Adrenal gland (tissue), 12 donors: Measurements from ENCODE around the gene GRHL3. TPM values are rescaled to one million over a fixed set of nuclear protein-coding genes. Genes with fewer than 3 reads are reported as not detected.

ENCODE experiments used
- DNase-seq, 7 donors: peaks; one replicate each; pipeline ENCODE4 v3.0.0-alpha.2; 2019 to 2020
- H3K27ac ChIP-seq, 5 donors: fragments of 200-600 bp; sonication (generic) in 4 of 5; 1 replicate in 3 of 5; 2 replicates in 2 of 5; pipeline versions ENCODE4 v1.5.1 to v1.8.0; 2016 to 2020; ENCODE audit warnings: mild to moderate bottlenecking in 1 of 5
- H3K27me3 ChIP-seq: fragments of 200-600 bp; 2 replicates; pipeline ENCODE4 v1.8.0; 2021
- H3K36me3 ChIP-seq, 2 donors: fragments of 200-600 bp; replicated peaks in 1 of 2; 1 replicate in 1 of 2; 2 replicates in 1 of 2; pipeline versions ENCODE4 v1.5.1 to v1.8.0; 2018 to 2022
- H3K4me1 ChIP-seq, 2 donors: fragments of 200-600 bp; replicated peaks in 1 of 2; 1 replicate in 1 of 2; 2 replicates in 1 of 2; pipeline versions ENCODE4 v1.5.1 to v1.8.0; 2018 to 2021
- H3K4me3 ChIP-seq, 4 donors: fragments of 200-600 bp; sonication (generic) in 3 of 4; one replicate each; pipeline ENCODE4 v1.5.1; 2016 to 2018
- H3K9me3 ChIP-seq, 3 donors: fragments of 200-600 bp; sonication (generic) in 1 of 3; replicated peaks in 1 of 3; 1 replicate in 2 of 3; 2 replicates in 1 of 3; pipeline versions ENCODE4 v1.5.1 to v1.8.0; 2016 to 2021
- POLR2A ChIP-seq, 2 donors: fragments of 450-650 bp; IDR thresholded peaks; one replicate each; pipeline ENCODE4 v1.6.1; 2017; ENCODE audit warnings: antibody characterized with exemption in 2 of 2, mild to moderate bottlenecking in 2 of 2, moderate library complexity in 1 of 2
- WGBS, 4 donors: extraction: QIAGEN DNeasy Blood & Tissue Kit in 2 of 4; methylation state at CpG; one replicate each; pipeline versions ENCODE4 v1.1.5 to v1.1.7; 2013 to 2017; 5-methylcytosine and 5-hydroxymethylcytosine counted together
- intact Hi-C, 2 donors: fragments of 100-400 bp; cut with DNase I; formaldehyde crosslinking; loops; one replicate each; pipeline versions ENCODE4 v1.14.1 to v1.15.0; 2022 to 2023
- polyA plus RNA-seq, 3 donors: library from polyadenylated mRNA; stranded (reverse); fragments of 200-250 nt in 2 of 3; fragments of 350-450 nt in 1 of 3; fragmentation: Illumina TruSeq in 1 of 3; extraction: RNeasy Lipid Tissue Mini Kit (QIAGEN cat#74804) in 1 of 3; gene quantifications; one replicate each; pipeline ENCODE4 v1.2.3, GENCODE V29; 2013 to 2014
- total RNA-seq, 9 donors: library from RNA; depleted of rRNA in 4 of 9; stranded (reverse); fragments of >200 nt in 4 of 9; fragments of 120-200 nt in 1 of 9; fragmentation: NEBNext Ultra II Directional in 1 of 9; extraction: Animal tissue kit (Norgen Biotek cat#: 25700) in 1 of 9; gene quantifications; one replicate each; pipeline versions ENCODE4 v1.1.0 to v1.2.4, GENCODE V29; 2013 to 2023
- TF ChIP-seq, protein P1 (sequence below), 6 experiments: fragments of 450-650 bp in 4 of 6; fragments of 200-600 bp in 2 of 6; sonication (generic) in 1 of 6; IDR thresholded peaks; 1 replicate in 5 of 6; 2 replicates in 1 of 6; pipeline versions ENCODE4 v1.5.1 to v1.8.0; 2016 to 2021; ENCODE audit warnings: antibody characterized with exemption in 6 of 6, mild to moderate bottlenecking in 2 of 6, moderate library complexity in 1 of 6
- donor health status: healthy with polysubstance abuse.
- donor health status: Bipolar disorder and iron deficiency.
- donor health status: DM: yes; HTN: yes; CAD: no.
- donor health status: DM: no; HTN: no; CAD: no.
- donor health status: DM: no; HTN: no; CAD: no.
- donor health status: DM: yes; HTN: yes; CAD: no.

Gene GRHL3
- total and polyA plus RNA-seq, 12 donors: 0.10 to 0.20 (median 0.16) TPM; not detected in 8

DNA sequence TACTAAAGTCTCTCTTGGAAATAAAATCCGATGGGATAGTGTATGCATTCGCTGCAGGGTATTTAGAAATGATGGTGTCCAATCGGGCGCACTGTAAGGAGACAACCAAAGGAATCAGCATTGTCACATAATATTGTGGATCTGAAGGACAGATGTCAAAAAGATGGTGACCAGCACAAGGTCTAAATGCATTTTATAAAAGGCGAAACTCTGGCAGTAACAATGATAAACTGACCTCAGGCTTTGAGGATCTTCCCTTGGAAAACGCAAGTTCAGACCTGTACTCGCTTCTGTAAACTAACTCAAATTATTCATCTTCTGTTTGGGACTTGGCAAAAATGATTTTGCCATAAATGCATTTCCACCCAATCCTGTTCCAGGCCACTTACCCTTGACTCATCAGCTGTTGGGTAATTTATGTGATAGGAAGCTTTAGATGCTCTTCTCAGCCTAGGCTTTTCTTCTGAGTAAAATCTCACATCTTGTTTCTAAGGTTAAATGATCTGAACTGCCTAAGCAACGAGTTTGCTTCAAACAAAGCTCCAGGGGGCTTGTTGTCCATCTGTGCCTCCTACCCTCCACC lies 60.7 kb downstream of the GRHL3 start:
- H3K4me1 ChIP-seq: no peaks in the 10 kb centered on the region
- WGBS, 4 donors: 89 to 94% (median 92%) methylated on average over 8 of the region's 8 CpGs
- H3K27ac ChIP-seq: no peak overlapping the region
- intact Hi-C loops: loop anchor here in 1 of 2 donors (10.0 kb wide), 1 partner anchor 305 kb away; no protein-coding TSS in a partner anchor
- no peak overlapping the region for H3K4me3 ChIP-seq
- H3K36me3 ChIP-seq: peaks cover 0 to 4% of the 10 kb centered on the region in 2 donors
- no peaks in the 10 kb centered on the region for H3K27me3 ChIP-seq
- no peak for DNase-seq
- TF ChIP-seq, protein P1, sequence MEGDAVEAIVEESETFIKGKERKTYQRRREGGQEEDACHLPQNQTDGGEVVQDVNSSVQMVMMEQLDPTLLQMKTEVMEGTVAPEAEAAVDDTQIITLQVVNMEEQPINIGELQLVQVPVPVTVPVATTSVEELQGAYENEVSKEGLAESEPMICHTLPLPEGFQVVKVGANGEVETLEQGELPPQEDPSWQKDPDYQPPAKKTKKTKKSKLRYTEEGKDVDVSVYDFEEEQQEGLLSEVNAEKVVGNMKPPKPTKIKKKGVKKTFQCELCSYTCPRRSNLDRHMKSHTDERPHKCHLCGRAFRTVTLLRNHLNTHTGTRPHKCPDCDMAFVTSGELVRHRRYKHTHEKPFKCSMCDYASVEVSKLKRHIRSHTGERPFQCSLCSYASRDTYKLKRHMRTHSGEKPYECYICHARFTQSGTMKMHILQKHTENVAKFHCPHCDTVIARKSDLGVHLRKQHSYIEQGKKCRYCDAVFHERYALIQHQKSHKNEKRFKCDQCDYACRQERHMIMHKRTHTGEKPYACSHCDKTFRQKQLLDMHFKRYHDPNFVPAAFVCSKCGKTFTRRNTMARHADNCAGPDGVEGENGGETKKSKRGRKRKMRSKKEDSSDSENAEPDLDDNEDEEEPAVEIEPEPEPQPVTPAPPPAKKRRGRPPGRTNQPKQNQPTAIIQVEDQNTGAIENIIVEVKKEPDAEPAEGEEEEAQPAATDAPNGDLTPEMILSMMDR (IDR thresholded peaks at IDR 0.05): no peak
- no peak for TF ChIP-seq POLR2A (IDR thresholded peaks at IDR 0.05)
- H3K9me3 ChIP-seq: no peaks in the 10 kb centered on the region

DNA sequence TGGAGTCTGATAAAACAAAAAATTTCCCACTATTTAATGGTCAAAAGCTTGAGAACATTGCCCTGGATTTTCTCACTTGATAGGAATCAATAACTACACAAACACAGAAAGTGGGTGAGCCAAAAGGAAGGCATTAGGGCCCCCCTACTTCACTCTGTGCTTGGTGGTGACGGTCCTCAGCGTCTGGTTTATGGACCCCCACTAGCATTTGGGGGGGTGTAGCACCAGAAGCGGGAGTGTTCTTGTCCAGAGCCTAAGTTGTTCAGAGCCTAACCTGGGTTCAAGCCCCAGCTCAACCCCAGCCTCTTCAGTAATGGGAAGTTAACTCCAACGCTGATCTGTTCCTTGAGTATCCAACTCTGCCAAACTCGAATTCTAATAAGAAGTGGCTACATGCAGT lies 61.4 kb downstream of the GRHL3 start:
- DNase-seq: no peak

DNA sequence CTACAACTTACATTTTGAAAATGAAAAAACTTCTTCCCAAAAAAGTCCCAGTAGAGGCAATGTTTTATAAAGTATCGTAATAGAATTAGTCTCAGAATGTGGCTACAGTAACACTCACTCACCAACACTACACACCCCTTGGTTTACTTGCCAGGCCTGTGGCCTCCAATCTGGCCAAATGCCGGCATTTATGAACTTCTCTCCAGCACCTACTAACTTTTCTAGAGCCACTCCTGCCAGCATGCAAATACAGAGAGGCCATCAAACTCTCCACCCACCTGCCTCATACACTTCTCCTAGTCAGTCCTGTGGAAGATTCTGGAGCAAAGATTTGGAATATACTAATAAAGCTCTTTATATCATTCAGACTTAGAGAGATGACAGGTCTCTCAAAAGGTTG lies 62.1 kb downstream of the GRHL3 start:
- Histone ChIP-seq H3K4me3 (no peak overlapping the region), H3K27ac (no peak overlapping the region), H3K27me3 (no peaks in the 10 kb centered on the region), H3K4me1 (no peaks in the 10 kb centered on the region), H3K9me3 (no peaks in the 10 kb centered on the region), H3K36me3 (peaks cover 0 to 4% of the 10 kb centered on the region in 2 donors)
- 93 to 100% (median 98%) methylated on average over 2 of the region's 2 CpGs for WGBS, 4 donors
- intact Hi-C loops: loop anchor here in 1 of 2 donors (10.0 kb wide), 1 partner anchor 306 kb away; no protein-coding TSS in a partner anchor
- no peak for DNase-seq
- TF ChIP-seq, protein P1 (IDR thresholded peaks at IDR 0.05): no peak
- no peak for TF ChIP-seq POLR2A (IDR thresholded peaks at IDR 0.05)

More for the DNA sequence above, 61.4 kb downstream of the GRHL3 start:
- Histone ChIP-seq H3K36me3 (peaks cover 0 to 4% of the 10 kb centered on the region in 2 donors), H3K4me1 (no peaks in the 10 kb centered on the region), H3K9me3 (no peaks in the 10 kb centered on the region), H3K27ac (no peak overlapping the region), H3K4me3 (no peak overlapping the region), H3K27me3 (no peaks in the 10 kb centered on the region)
- intact Hi-C loops: loop anchor here in 1 of 2 donors (10.0 kb wide), 1 partner anchor 306 kb away; no protein-coding TSS in a partner anchor
- TF ChIP-seq POLR2A (IDR thresholded peaks at IDR 0.05): no peak
- 87 to 93% (median 90%) methylated on average over 5 of the region's 5 CpGs for WGBS, 4 donors

DNA sequence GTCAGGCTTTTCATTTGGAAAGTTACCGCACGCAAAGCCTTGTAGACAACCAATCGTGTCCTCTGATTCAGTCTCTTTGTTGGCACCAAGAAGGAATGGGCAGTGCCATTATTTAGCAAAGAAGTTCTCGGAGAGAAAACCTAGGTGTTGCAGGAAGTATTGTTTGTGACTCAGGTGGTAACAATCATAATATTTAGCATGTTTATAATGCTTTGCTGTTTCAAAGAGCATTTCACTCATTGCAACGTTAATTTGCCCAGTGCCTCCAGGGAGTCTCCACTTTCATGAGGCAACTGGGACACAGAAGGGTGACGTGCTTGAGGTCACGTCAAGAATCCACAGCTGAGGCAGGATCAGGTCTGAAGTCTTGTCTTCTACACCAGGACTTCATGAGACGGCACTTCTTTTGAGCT lies 63.0 kb downstream of the GRHL3 start:
- intact Hi-C loops: loop anchor here in 1 of 2 donors (10.0 kb wide), 1 partner anchor 307 kb away; no protein-coding TSS in a partner anchor
- 89 to 97% (median 96%) methylated on average over 8 of the region's 8 CpGs for WGBS, 4 donors
- TF ChIP-seq POLR2A (IDR thresholded peaks at IDR 0.05): no peak
- TF ChIP-seq, protein P1 (IDR thresholded peaks at IDR 0.05): no peak
- H3K4me1 ChIP-seq: no peaks in the 10 kb centered on the region
- H3K27ac ChIP-seq: no peak overlapping the region
- no peaks in the 10 kb centered on the region for H3K9me3 ChIP-seq
- no peak for DNase-seq
- peaks cover 0 to 4% of the 10 kb centered on the region in 2 donors for H3K36me3 ChIP-seq
- H3K27me3 ChIP-seq: no peaks in the 10 kb centered on the region
- no peak overlapping the region for H3K4me3 ChIP-seq
